ENCODE results near the gene DAB1.

DAB1 gene

GRCh38 chr1:57411262-57411661, 12.6 kb downstream of the DAB1 start:
- no peak for DNase-seq (ENCODE audit: low read depth, low spot score)

- no peak for DNase-seq (ENCODE audit: low read depth, low spot score)
These were observed 13.4 kb downstream of the DAB1 start for GRCh38 chr1:57410508-57410907.

- no peak for DNase-seq (ENCODE audit: low read depth, low spot score)
These were observed 15.9 kb downstream of the DAB1 start for GRCh38 chr1:57407928-57408327.

GRCh38 chr1:57406428-57406970, 17.4 kb downstream of the DAB1 start:
- DNase-seq (ENCODE audit: low read depth, low spot score) = no peak

DNA sequence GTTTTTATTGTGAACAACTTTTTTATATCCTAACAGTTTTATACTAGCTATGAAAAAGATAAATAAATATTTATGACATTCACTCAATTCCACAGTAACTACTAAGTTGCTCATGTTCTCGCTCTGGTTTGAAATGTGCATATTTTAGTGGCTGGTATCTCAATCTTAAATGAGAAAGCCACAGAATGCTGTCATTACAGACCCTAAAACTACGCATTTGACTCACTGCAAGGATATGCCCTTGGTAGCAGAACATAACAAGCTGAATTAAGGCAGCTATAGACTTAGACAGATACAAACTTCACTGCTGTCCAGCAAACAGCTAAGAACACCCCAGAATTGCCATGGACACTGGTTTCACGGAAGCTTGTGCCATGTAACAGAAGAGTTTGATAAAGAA, 19.0 kb downstream of the DAB1 start:
- DNase-seq (ENCODE audit: low read depth, low spot score) = no peak

DNA sequence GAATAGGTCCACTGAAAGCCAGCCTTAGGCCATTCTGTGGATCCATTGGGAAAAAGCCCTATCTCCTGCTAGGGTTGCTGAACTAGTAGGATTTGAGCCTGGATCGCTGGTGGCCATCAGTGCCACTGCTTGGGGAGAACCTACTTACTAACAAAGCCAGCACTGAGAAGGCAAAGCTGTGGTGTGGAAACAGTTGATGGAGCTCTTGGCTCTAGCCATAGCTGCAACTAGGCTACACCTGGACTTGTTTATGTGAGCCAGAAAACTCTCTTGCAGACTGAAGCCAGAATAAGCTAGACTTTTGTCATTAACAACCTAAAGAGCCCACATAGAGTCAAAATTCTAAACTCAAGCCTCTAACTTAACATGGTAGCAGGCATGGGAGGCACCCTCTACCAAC, 20.7 kb downstream of the DAB1 start:
- DNase-seq (ENCODE audit: low read depth, low spot score) = no peak

DNA sequence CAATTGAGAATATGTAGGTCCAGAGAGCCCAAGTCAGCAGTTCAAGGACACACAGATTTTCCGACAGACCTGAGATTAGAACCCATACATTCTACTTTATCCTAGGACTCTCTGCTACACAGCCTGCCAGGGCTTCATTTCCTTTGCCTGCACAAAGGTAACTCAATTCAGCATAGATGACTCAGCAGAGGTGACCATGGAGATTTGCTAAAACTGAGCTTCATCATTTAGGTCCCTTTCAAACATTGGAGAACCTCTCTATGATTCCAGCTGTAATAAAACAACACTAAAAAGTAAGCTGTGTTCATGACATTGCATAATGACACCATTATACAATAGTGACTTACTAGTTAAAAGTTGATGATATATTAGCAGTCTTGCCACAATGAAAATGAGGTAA, 22.2 kb downstream of the DAB1 start:
- no peak for DNase-seq (ENCODE audit: low read depth, low spot score)

GRCh38 chr1:57400048-57400447, 23.8 kb downstream of the DAB1 start:
- DNase-seq (ENCODE audit: low read depth, low spot score) = no peak

- no peak for DNase-seq (ENCODE audit: low read depth, low spot score)
These were observed 30.7 kb downstream of the DAB1 start for GRCh38 chr1:57393058-57393584.

- no peak for DNase-seq (ENCODE audit: low read depth, low spot score)
These were observed 38.5 kb downstream of the DAB1 start for GRCh38 chr1:57385336-57385735.

- no peak for DNase-seq (ENCODE audit: low read depth, low spot score)
These were observed 39.0 kb downstream of the DAB1 start for GRCh38 chr1:57384901-57385300.

GRCh38 chr1:57384284-57384683, 39.6 kb downstream of the DAB1 start:
- DNase-seq (ENCODE audit: low read depth, low spot score) = no peak

GRCh38 chr1:57381871-57382270, 42.0 kb downstream of the DAB1 start:
- no peak for DNase-seq (ENCODE audit: low read depth, low spot score)

DNA sequence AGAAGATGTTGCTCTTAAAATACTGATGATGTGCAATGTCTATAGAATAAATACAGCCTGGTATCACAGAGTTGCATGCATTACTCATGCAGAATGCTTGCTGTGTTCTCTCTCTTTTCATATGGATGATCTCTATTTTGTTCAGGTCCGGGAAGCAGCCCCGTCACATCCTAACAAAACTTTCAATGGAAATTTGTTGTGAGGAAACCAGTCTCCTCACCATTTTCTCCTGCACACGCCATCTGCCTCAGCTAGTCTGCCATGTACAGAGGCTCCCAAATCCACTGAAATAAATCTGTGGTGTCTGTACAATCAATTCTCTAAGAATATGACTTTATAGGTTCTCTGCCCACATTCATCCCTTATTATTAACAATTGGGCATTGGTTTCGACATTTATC, 42.4 kb downstream of the DAB1 start:
- DNase-seq (ENCODE audit: low read depth, low spot score) = no peak

DNA sequence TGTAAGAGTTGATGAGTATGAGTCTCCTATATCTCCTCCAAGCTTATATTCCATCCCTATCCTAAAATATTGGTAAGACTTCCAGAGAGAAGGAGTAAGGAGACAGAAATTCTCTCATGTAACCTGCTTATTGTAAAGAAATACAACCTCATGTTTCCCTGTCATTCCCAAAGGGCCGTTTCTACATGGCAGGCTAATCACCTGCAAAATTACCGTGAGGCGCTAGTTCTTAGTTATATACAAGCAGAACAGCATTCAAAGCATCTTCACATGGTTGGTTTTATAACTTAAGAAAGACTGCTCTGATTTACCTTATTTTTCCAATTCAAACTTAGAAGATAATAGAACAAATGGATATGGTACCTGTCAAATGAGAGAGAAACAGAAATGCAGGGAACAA, 42.9 kb downstream of the DAB1 start:
- DNase-seq (ENCODE audit: low read depth, low spot score) = no peak

- DNase-seq (ENCODE audit: low read depth, low spot score) = no peak
These were observed 45.3 kb downstream of the DAB1 start for GRCh38 chr1:57378534-57378933.

GRCh38 chr1:57377339-57378139, 46.3 kb downstream of the DAB1 start:
- no peak for DNase-seq (ENCODE audit: low read depth, low spot score)

GRCh38 chr1:57376041-57376440, 47.8 kb downstream of the DAB1 start:
- DNase-seq (ENCODE audit: low read depth, low spot score) = no peak

- DNase-seq (ENCODE audit: low read depth, low spot score) = peak; percentile 23
These were observed 54.0 kb downstream of the DAB1 start for GRCh38 chr1:57369889-57370288.

DNA sequence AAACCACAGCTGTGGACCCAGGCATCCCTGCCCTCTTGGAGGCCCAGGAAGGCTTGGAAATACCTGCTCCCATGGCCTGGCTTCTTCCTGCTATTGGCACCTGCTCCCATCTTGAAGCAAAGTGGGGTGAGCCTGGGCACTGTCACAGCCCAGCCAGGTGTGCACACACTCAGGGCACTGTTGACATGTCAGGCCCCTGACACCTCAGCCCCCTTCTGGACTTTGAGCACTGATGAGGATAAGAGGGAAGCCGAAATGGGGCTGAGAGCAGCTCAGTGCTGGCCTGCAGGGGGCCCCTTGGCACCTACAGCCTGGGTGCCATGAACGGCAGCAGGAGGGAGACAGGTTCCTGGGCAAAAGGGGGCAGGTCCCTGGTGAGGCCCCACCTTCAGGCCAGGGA, 55.9 kb downstream of the DAB1 start:
- DNase-seq (ENCODE audit: low read depth, low spot score) = no peak

DNA sequence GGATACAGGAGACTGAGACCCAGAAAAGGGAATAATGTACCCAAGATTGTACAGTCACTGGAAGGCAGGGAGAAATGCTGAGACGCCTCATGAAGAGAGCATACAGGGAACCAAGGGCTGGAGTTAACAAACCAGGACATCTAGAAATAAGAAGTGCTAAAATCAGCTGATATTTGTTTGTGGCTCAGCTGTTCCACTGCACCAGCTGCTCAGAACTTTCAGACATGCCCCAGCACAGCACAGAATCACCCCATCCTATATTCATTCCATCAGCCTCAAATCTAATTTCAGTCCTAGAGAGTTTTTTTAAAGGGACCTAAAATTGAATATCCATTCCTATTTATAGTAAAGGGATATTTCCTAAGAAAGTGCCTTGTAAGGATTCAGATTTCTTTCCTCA, 60.2 kb downstream of the DAB1 start:
- no peak for DNase-seq (ENCODE audit: low read depth, low spot score)

GRCh38 chr1:57363165-57363564, 60.7 kb downstream of the DAB1 start:
- DNase-seq (ENCODE audit: low read depth, low spot score) = no peak

GRCh38 chr1:57362480-57362879, 61.4 kb downstream of the DAB1 start:
- no peak for DNase-seq (ENCODE audit: low read depth, low spot score)
